ENCODE measurements around the gene HMCN2. TPM values are rescaled to one million over a fixed set of nuclear protein-coding genes. Genes with fewer than 3 reads are reported as not detected.

Gene HMCN2
- total RNA-seq (2014; rRNA removed; shearing (Covaris generic)), result not detected in 2 replicates
- not detected in 2 replicates for polyA plus RNA-seq (2016; fragmentation: Nextera tagmentation; extraction: Ambion mirVana)

- 4 to 5% methylated on average over 30 to 50 of the region's 89 CpGs for WGBS, 2 experiments (ENCODE audit: low coverage in 1 of 2, low lambda C conversion rate in 2 of 2, missing lambda C conversion rate in 2 of 2)
- TF ChIP-seq EZH2phosphoT487 (IDR thresholded peaks at IDR 0.05; ENCODE audit: insufficient read depth, low read depth) (no peak), EZH2 (IDR thresholded peaks at IDR 0.05; ENCODE audit: insufficient read depth, poor library complexity, severe bottlenecking) (peak; percentile 17)
- DNase-seq, result peak; percentile 30
- Histone ChIP-seq H3K4me1 (ENCODE audit: insufficient read depth) (peaks cover 11% of the 10 kb centered on the region), H3K9ac (no peak within 1 kb of the TSS), H3K36me3 (ENCODE audit: low read depth) (no peaks in the 10 kb centered on the region), H3K27me3 (replicated peaks; ENCODE audit: insufficient read depth) (peaks cover 59% of the 10 kb centered on the region), H3K79me2 (ENCODE audit: insufficient read depth) (no peaks in the 10 kb centered on the region), H3K4me2 (ENCODE audit: unreplicated experiment) (no peak within 1 kb of the TSS), H4K20me1 (ENCODE audit: insufficient read depth) (no peaks in the 10 kb centered on the region), H2AFZ (no peak within 1 kb of the TSS), H3K27ac (no peak within 1 kb of the TSS), H3F3A (ENCODE audit: insufficient read depth) (peaks cover 11% of the 10 kb centered on the region; the same call in 1 of the 2 replicates), H3K4me3 (no peak within 1 kb of the TSS), H3K9me2 (ENCODE audit: insufficient read depth) (no peaks in the 10 kb centered on the region), H3K9me3 (ENCODE audit: low read depth) (no peaks in the 10 kb centered on the region)
- in situ Hi-C loops (cut with MboI), result no loop called here
Measured at GRCh38 chr9:130265431-130266235, at the start of gene HMCN2. HMCN2 (plus strand) TSS chr9:130265760; CDS start chr9:130265879, 119 bp downstream.

GRCh38 chr9:130217838-130218237 lies 47.7 kb upstream of the HMCN2 start:
- no peak overlapping the region for H2AFZ ChIP-seq
- H3K27ac ChIP-seq, result no peak overlapping the region
- no peaks in the 10 kb centered on the region for H3K27me3 ChIP-seq (replicated peaks; ENCODE audit: insufficient read depth)
- no peaks in the 10 kb centered on the region for H3F3A ChIP-seq (ENCODE audit: insufficient read depth)
- H3K4me1 ChIP-seq (ENCODE audit: insufficient read depth), result no peaks in the 10 kb centered on the region
- H3K4me3 ChIP-seq, result no peak overlapping the region
- DNase-seq, result no peak
- in situ Hi-C loops (cut with MboI), result no loop called here
- H3K9me2 ChIP-seq (ENCODE audit: insufficient read depth), result no peaks in the 10 kb centered on the region
- H3K9ac ChIP-seq, result no peak overlapping the region
- no peaks in the 10 kb centered on the region for H3K9me3 ChIP-seq (ENCODE audit: low read depth)
- no peaks in the 10 kb centered on the region; the same call in 1 of the 2 replicates for H3K79me2 ChIP-seq (ENCODE audit: insufficient read depth)
- H3K4me2 ChIP-seq (ENCODE audit: unreplicated experiment), result no peak overlapping the region
- TF ChIP-seq EZH2phosphoT487 (IDR thresholded peaks at IDR 0.05; ENCODE audit: insufficient read depth, low read depth), result no peak
- TF ChIP-seq EZH2 (IDR thresholded peaks at IDR 0.05; ENCODE audit: insufficient read depth, poor library complexity, severe bottlenecking), result no peak
- no peaks in the 10 kb centered on the region for H3K36me3 ChIP-seq (ENCODE audit: low read depth)
- 84 to 85% methylated on average over 10 of the region's 10 CpGs for WGBS, 2 experiments (ENCODE audit: low coverage in 1 of 2, low lambda C conversion rate in 2 of 2, missing lambda C conversion rate in 2 of 2)
- H4K20me1 ChIP-seq (ENCODE audit: insufficient read depth), result no peaks in the 10 kb centered on the region

- H3K36me3 ChIP-seq (ENCODE audit: low read depth), result no peaks in the 10 kb centered on the region
- H3K9ac ChIP-seq, result no peak overlapping the region
- H3K27me3 ChIP-seq (replicated peaks; ENCODE audit: insufficient read depth), result no peaks in the 10 kb centered on the region
- H3K4me3 ChIP-seq, result no peak overlapping the region
- no peak for DNase-seq
- H3K79me2 ChIP-seq (ENCODE audit: insufficient read depth), result no peaks in the 10 kb centered on the region; the same call in 1 of the 2 replicates
- no peak overlapping the region for H2AFZ ChIP-seq
- no peaks in the 10 kb centered on the region for H3K9me3 ChIP-seq (ENCODE audit: low read depth)
- H3K9me2 ChIP-seq (ENCODE audit: insufficient read depth), result no peaks in the 10 kb centered on the region
- in situ Hi-C loops (cut with MboI), result no loop called here
- no peak for TF ChIP-seq EZH2 (IDR thresholded peaks at IDR 0.05; ENCODE audit: insufficient read depth, poor library complexity, severe bottlenecking)
- TF ChIP-seq EZH2phosphoT487 (IDR thresholded peaks at IDR 0.05; ENCODE audit: insufficient read depth, low read depth), result no peak
- no peak overlapping the region for H3K4me2 ChIP-seq (ENCODE audit: unreplicated experiment)
- H3K27ac ChIP-seq, result no peak overlapping the region
- no peaks in the 10 kb centered on the region for H3K4me1 ChIP-seq (ENCODE audit: insufficient read depth)
- 81 to 82% methylated on average over 16 of the region's 16 CpGs for WGBS, 2 experiments (ENCODE audit: low coverage in 1 of 2, low lambda C conversion rate in 2 of 2, missing lambda C conversion rate in 2 of 2)
- no peaks in the 10 kb centered on the region for H3F3A ChIP-seq (ENCODE audit: insufficient read depth)
- no peaks in the 10 kb centered on the region for H4K20me1 ChIP-seq (ENCODE audit: insufficient read depth)
Measured at GRCh38 chr9:130219661-130220096, 45.9 kb upstream of the HMCN2 start.

- Histone ChIP-seq H3K27me3 (replicated peaks; ENCODE audit: insufficient read depth) (no peaks in the 10 kb centered on the region), H3K4me2 (ENCODE audit: unreplicated experiment) (no peak overlapping the region), H3F3A (ENCODE audit: insufficient read depth) (no peaks in the 10 kb centered on the region), H4K20me1 (ENCODE audit: insufficient read depth) (no peaks in the 10 kb centered on the region), H3K79me2 (ENCODE audit: insufficient read depth) (no peaks in the 10 kb centered on the region; the same call in 1 of the 2 replicates), H3K4me1 (ENCODE audit: insufficient read depth) (no peaks in the 10 kb centered on the region), H3K9me3 (ENCODE audit: low read depth) (no peaks in the 10 kb centered on the region), H3K36me3 (ENCODE audit: low read depth) (no peaks in the 10 kb centered on the region), H3K9ac (no peak overlapping the region), H3K9me2 (ENCODE audit: insufficient read depth) (no peaks in the 10 kb centered on the region), H3K27ac (no peak overlapping the region), H2AFZ (no peak overlapping the region), H3K4me3 (no peak overlapping the region)
- no peak for DNase-seq
- TF ChIP-seq EZH2phosphoT487 (IDR thresholded peaks at IDR 0.05; ENCODE audit: insufficient read depth, low read depth) (no peak), EZH2 (IDR thresholded peaks at IDR 0.05; ENCODE audit: insufficient read depth, poor library complexity, severe bottlenecking) (no peak)
- in situ Hi-C loops (cut with MboI), result no loop called here
- 41 to 43% methylated on average over 5 to 9 of the region's 9 CpGs for WGBS, 2 experiments (ENCODE audit: low coverage in 1 of 2, low lambda C conversion rate in 2 of 2, missing lambda C conversion rate in 2 of 2)
Measured at GRCh38 chr9:130220352-130220751, 45.2 kb upstream of the HMCN2 start.

Measured in GM23248 (cell line).